Left colon (tissue), 2 donors: Measurements from ENCODE around the gene MED13L. TPM values are rescaled to one million over a fixed set of nuclear protein-coding genes. Genes with fewer than 3 reads are reported as not detected.
A peak's percentile ranks its signal among the peaks of the same experiment; 100 is the strongest.
"Not testable (repeated sequence)": the region's sequence is repeated elsewhere in the genome, so short reads cannot be mapped to it uniquely, and the experiment has no call there.

ENCODE experiments used
- ATAC-seq: fragments of 200-7000 bp; cut with Tn5 transposase; one replicate; pipeline ENCODE4 v1.9.1; 2020; ENCODE audit warnings: mild to moderate bottlenecking, moderate library complexity
- DNase-seq, 2 donors: peaks; one replicate each; pipeline ENCODE4 v3.0.0-alpha.2; 2020
- intact Hi-C, 2 donors: fragments of 100-400 bp; cut with DNase I in 1 of 2; cut with micrococcal nuclease in 1 of 2; formaldehyde crosslinking; loops; one replicate each; pipeline versions ENCODE4 v1.11.2 to v1.14.0; 2022; cut with DNase I, micrococcal nuclease
- total RNA-seq, 2 donors: library from RNA; stranded (reverse); fragmentation: NEBNext Ultra II Directional; extraction: Animal tissue kit (Norgen Biotek cat#: 25700); gene quantifications; one replicate each; pipeline ENCODE4 v1.2.1, GENCODE V29; 2021
- donor health status: DM: no; HTN: no; CAD: no.
- donor health status: DM: yes; HTN: yes; CAD: no.

The MED13L gene
- total RNA-seq, 2 donors from 2014 or later, result 94.2 to 106 TPM

GRCh38 chr12:116150452-116150851, 127.0 kb downstream of the MED13L start:
- ATAC-seq (no peak), DNase-seq (no peak)
- intact Hi-C loops, result no loop called here

GRCh38 chr12:116150001-116150400, 127.5 kb downstream of the MED13L start:
- intact Hi-C loops, result no loop called here
- ATAC-seq, result no peak
- DNase-seq, result no peak

GRCh38 chr12:116148844-116149243, 128.6 kb downstream of the MED13L start:
- DNase-seq (no peak), ATAC-seq (peak; percentile 62)
- intact Hi-C loops, result no loop called here

- no peak for DNase-seq
- ATAC-seq, result no peak
- intact Hi-C loops, result no loop called here
Measured at GRCh38 chr12:116146386-116146785, 131.1 kb downstream of the MED13L start.

- ATAC-seq (no peak), DNase-seq (no peak)
- intact Hi-C loops, result no loop called here
Measured at GRCh38 chr12:116145451-116145850, 132.0 kb downstream of the MED13L start.

- intact Hi-C loops, result no loop called here
- no peak for DNase-seq
- ATAC-seq, result no peak
Measured at GRCh38 chr12:116144384-116144783, 133.1 kb downstream of the MED13L start.

GRCh38 chr12:116143909-116144308, 133.6 kb downstream of the MED13L start:
- DNase-seq (no peak), ATAC-seq (no peak)
- intact Hi-C loops, result no loop called here

- ATAC-seq, result no peak
- DNase-seq, result no peak
- intact Hi-C loops, result no loop called here
Measured at GRCh38 chr12:116142936-116143898, 134.3 kb downstream of the MED13L start.

- no peak for DNase-seq
- intact Hi-C loops, result no loop called here
- no peak for ATAC-seq
Measured at GRCh38 chr12:116141833-116142162, 135.7 kb downstream of the MED13L start.

- no peak for DNase-seq
- intact Hi-C loops, result no loop called here
- no peak for ATAC-seq
Measured at GRCh38 chr12:116141110-116141832, 136.2 kb downstream of the MED13L start.

- DNase-seq (no peak), ATAC-seq (no peak)
- intact Hi-C loops, result no loop called here
Measured at GRCh38 chr12:116140529-116140928, 137.0 kb downstream of the MED13L start.

GRCh38 chr12:116138781-116139180, 138.7 kb downstream of the MED13L start:
- intact Hi-C loops, result no loop called here
- no peak for DNase-seq
- ATAC-seq, result no peak

GRCh38 chr12:116138364-116138763, 139.1 kb downstream of the MED13L start:
- intact Hi-C loops, result no loop called here
- ATAC-seq, result no peak
- DNase-seq, result no peak

GRCh38 chr12:116137318-116137717, 140.2 kb downstream of the MED13L start:
- no peak for ATAC-seq
- no peak for DNase-seq

GRCh38 chr12:116136340-116136739, 141.2 kb downstream of the MED13L start:
- no peak for ATAC-seq
- DNase-seq, result no peak
- intact Hi-C loops, result no loop called here

More at GRCh38 chr12:116137318-116137717, 140.2 kb downstream of the MED13L start:
- intact Hi-C loops, result no loop called here

GRCh38 chr12:116135209-116135930, 142.1 kb downstream of the MED13L start:
- DNase-seq, result no peak

GRCh38 chr12:116133636-116134214, 143.8 kb downstream of the MED13L start:
- no peak for ATAC-seq
- intact Hi-C loops, result no loop called here
- DNase-seq, result no peak

More at GRCh38 chr12:116135209-116135930, 142.1 kb downstream of the MED13L start:
- intact Hi-C loops, result no loop called here
- peak; percentile 69 for ATAC-seq

- ATAC-seq (no peak), DNase-seq (no peak)
Measured at GRCh38 chr12:116133149-116133548, 144.3 kb downstream of the MED13L start.

GRCh38 chr12:116131987-116132386, 145.5 kb downstream of the MED13L start:
- intact Hi-C loops, DNase-seq, ATAC-seq: not testable (repeated sequence)

More at GRCh38 chr12:116133149-116133548, 144.3 kb downstream of the MED13L start:
- intact Hi-C loops, result no loop called here
